Measurements from ENCODE around the gene PLA2G4A.

PLA2G4A gene

GRCh38 chr1:186977266-186977957 is 148.7 kb downstream of the PLA2G4A start:
- DNase-seq (ENCODE audit: low read depth, low spot score), result no peak

GRCh38 chr1:186978596-186979556 is 150.1 kb downstream of the PLA2G4A start:
- no peak for DNase-seq (ENCODE audit: low read depth, low spot score)

DNA sequence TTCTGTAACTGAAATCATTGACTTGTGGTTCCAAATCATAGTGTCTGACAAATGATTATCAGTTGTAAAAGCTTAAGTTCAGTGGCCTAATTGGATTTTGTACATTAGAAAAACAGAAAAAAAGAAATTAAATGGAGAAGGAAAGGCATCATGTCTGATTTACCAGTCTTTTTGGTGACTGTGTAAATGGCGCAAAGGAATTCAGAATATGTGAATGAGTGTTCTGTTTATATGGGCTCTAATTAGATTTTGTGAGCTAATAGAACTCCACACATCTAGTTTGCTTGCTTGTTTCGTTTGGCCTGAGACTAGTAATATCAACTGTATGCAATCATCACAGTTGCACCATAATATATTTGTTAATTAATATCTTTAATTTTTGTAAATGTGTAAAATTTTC is 151.7 kb downstream of the PLA2G4A start:
- DNase-seq (ENCODE audit: low read depth, low spot score), result no peak

DNA sequence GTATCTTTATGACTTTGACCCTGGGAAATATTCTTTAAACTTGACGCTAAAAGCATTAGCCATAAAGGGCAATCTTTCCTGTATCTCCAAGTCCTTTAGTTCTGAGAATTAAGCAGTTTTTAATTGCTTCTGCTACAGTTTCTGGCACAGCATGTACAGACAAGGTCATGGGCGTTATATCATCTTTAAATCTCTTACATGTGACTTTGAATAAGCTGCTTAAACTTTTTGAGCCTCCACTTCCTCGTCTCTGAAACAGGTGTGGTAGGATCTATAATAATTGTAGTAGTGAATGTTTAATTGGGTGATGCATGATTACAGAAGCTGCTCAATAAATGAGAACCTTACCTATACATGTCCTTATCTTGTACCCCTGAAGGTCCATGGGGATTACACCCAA is 153.4 kb downstream of the PLA2G4A start:
- no peak for DNase-seq (ENCODE audit: low read depth, low spot score)

DNA sequence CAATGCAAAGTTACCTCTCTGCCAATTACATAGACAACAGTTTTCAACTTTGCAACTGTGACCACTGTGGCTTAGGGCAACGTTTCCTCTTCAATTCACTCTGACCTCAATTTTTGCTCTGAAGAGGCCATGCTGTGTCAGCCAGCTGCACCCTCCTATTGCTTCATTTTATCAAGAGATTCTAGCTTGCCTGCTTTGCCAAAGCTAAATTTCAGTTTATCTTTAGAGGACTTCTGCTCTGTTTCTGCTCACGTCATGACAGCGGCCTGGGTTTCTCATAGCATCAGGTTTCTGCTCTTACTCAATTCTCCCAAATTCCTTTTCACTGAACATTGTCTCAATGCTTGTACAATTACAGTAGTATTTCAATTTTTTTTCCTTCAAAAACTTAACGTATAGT is 154.6 kb downstream of the PLA2G4A start:
- DNase-seq (ENCODE audit: low read depth, low spot score), result no peak

GRCh38 chr1:186984959-186985358 is 156.2 kb downstream of the PLA2G4A start:
- no peak for DNase-seq (ENCODE audit: low read depth, low spot score)

- no peak for DNase-seq (ENCODE audit: low read depth, low spot score)
Observed at GRCh38 chr1:186985889-186986491, 157.2 kb downstream of the PLA2G4A start.

- no peak for DNase-seq (ENCODE audit: low read depth, low spot score)
Observed at GRCh38 chr1:186987065-186987464, 158.3 kb downstream of the PLA2G4A start.

DNA sequence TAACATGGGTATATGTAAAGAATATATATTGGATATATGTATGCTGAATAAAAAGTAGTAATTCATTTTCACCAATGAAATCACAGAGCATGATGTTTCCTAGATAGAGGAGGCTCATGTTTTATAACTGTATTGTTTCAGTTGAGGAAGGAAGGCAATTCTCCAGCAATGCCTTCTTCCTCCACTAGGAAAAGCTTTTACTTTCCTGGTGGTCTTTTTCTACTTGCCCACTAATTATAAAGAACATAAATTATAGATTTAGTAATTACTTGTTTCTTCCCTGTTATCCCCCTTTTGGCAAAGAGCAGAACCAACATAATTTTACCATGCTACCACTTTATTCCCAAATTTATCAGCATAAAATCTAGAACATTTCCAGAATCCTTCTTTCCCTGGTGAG is 159.0 kb downstream of the PLA2G4A start:
- DNase-seq (ENCODE audit: low read depth, low spot score), result no peak

DNA sequence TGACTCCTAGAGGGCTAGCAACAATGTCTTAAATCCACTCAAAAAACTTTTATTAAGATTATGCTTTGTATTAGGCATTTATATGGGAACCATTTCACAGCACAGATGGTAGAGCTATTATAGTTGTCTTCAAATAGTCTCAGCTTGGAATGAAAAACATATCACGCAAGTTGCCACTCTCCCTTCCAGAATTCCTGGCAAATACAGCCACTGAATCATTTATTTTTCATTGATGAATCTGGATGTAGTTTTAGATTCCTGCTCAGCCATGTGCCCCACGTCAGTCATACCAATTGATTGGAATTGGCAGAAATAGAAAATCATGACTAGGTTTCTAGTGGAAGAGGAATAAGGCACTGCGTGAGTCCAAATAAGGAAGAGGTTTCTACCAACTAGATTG is 165.2 kb downstream of the PLA2G4A start:
- DNase-seq (ENCODE audit: low read depth, low spot score), result no peak

DNA sequence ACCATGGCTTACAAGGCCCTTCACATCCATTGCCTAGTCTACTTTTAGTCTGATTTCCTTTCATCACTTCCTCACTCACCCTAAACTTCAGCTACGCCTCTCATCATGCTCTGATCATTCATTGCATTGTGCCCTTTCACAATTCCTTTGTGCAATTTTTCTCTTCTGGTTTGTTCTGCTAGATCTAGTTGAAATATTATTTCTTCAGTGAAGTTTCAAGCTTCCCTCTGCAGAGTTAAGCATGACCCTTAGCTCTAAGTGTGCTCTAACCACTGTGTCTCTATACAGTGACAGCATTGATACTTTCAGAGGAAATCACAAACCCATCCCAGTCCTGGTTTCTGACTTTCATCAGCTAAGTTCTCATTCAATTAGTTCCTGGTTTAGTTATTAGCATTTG is 166.1 kb downstream of the PLA2G4A start:
- DNase-seq (ENCODE audit: low read depth, low spot score), result no peak

- DNase-seq (ENCODE audit: low read depth, low spot score), result no peak
Observed at GRCh38 chr1:186996816-186997215, 168.1 kb downstream of the PLA2G4A start.

- DNase-seq (ENCODE audit: low read depth, low spot score), result no peak
Observed at GRCh38 chr1:186997877-186998276, 169.1 kb downstream of the PLA2G4A start.

DNA sequence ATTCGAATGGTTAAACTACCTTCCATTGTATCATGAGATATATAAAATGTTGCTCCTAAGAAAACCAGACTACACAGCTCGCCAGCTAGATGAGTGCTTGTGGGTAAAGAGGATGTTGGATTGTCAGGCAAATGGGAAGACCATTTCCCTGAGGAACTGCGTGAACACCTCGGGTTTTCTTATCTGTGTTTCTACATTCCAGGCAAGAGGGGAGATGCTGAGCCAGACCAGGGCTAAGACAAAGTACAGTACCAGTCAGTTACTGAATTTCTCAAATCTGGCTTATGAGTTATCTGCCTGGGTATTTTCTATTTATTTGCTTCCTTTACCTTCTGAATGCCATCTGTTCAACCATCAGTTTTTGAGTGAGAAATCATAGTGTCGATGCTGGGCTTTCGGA is 170.8 kb downstream of the PLA2G4A start:
- DNase-seq (ENCODE audit: low read depth, low spot score), result no peak

GRCh38 chr1:187001198-187001889 is 172.6 kb downstream of the PLA2G4A start:
- no peak for DNase-seq (ENCODE audit: low read depth, low spot score)

- no peak for DNase-seq (ENCODE audit: low read depth, low spot score)
Observed at GRCh38 chr1:187003353-187003752, 174.6 kb downstream of the PLA2G4A start.

- no peak for DNase-seq (ENCODE audit: low read depth, low spot score)
Observed at GRCh38 chr1:187006896-187007295, 178.1 kb downstream of the PLA2G4A start.

GRCh38 chr1:187009320-187009719 is 180.6 kb downstream of the PLA2G4A start:
- DNase-seq (ENCODE audit: low read depth, low spot score), result no peak

DNA sequence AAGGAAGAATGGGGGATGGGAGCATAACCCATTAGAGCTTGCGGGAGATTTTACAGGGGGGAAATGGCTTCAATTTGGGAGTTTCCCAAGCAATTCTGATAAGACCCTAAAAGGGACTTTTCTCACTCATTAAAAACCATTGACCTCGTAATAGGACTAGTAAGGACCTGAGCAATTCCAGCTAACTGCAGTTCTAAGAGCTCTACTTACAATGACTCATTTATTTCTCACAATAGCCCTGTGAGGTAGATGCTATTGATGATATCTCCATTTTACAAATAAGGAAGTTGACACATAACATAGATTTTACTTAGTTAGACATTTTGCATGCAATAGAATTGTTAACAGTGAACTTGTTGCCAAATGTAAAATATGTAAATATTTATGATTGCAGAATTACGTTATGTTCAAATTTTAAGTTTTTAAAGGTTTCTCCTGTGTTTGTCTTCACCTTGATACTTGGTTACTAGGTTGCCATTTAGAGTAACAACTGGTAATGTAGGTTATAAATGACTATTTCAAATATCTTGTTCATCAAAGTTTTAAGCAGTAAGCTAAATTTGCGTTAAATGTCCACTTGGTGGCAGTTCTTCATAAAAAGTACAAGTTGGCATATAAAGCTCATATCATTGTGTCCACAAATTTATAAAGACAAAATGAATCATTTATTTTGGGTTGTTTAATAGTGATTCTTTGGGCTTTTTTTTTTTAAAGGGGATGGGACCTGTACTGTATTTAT is 182.0 kb downstream of the PLA2G4A start:
- DNase-seq (ENCODE audit: low read depth, low spot score), result no peak

GRCh38 chr1:187013582-187014200 is 184.9 kb downstream of the PLA2G4A start:
- no peak for DNase-seq (ENCODE audit: low read depth, low spot score)

DNA sequence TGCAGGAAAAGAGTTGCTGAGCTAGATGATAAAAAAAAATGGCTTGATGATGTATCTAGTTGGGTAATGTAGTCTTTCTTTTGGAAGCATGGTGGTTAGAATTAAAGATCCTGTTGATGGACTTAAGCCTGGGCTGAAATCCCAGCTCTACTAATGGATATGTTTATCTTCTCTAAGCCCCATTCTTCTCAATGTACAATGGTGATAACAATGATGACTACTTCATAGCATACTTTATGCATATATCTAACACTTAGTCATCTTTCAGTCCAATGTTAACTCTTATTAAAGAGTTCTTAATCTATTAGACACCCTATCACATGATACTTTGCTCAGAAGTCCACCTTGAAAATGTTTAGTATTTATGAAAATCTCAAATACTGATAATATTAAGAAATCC is 189.5 kb downstream of the PLA2G4A start:
- DNase-seq (ENCODE audit: low read depth, low spot score), result no peak
